GM19240 (cell line): Measurements from ENCODE around the gene COL5A1.

Experiments
- DNase-seq: peaks from one replicate; pipeline ENCODE4 v3.0.0; 2011; ENCODE audit warnings: low spot score; ENCODE audit not compliant: insufficient read length

The COL5A1 gene

GRCh38 chr9:134724912-134725604 lies 83.5 kb downstream of the COL5A1 start:
- DNase-seq: no peak

DNA sequence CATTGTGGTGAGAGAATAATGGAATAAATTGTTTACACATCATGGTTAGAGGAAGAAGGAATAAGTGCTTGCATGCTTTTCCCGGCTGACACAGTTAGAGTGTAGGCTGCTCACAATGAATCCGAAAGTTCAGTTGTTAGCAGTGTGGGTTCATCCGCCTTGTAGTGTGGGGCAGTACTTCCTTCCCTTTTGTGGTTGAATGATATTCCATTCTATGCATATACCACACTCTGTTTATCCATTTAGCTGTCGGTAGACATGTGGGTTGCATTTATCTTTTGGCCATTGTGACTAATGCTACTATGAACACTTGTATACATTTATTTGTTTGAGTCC lies 84.0 kb downstream of the COL5A1 start:
- no peak for DNase-seq

GRCh38 chr9:134726026-134726721 lies 84.6 kb downstream of the COL5A1 start:
- DNase-seq: no peak

DNA sequence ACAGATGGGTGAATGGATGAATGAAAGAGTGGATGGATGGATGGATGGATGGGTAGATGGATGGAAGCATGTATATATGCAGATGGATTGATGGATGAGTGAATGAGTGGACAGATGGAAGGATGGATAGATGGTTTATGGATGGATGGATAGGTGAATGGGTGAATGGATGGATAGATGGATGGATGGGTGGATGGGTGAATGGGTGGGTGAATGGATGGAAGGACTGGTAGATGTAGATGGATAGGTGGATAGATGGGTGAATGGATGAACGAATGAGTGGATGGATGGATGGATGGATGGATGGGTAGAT lies 85.1 kb downstream of the COL5A1 start:
- no peak for DNase-seq

DNA sequence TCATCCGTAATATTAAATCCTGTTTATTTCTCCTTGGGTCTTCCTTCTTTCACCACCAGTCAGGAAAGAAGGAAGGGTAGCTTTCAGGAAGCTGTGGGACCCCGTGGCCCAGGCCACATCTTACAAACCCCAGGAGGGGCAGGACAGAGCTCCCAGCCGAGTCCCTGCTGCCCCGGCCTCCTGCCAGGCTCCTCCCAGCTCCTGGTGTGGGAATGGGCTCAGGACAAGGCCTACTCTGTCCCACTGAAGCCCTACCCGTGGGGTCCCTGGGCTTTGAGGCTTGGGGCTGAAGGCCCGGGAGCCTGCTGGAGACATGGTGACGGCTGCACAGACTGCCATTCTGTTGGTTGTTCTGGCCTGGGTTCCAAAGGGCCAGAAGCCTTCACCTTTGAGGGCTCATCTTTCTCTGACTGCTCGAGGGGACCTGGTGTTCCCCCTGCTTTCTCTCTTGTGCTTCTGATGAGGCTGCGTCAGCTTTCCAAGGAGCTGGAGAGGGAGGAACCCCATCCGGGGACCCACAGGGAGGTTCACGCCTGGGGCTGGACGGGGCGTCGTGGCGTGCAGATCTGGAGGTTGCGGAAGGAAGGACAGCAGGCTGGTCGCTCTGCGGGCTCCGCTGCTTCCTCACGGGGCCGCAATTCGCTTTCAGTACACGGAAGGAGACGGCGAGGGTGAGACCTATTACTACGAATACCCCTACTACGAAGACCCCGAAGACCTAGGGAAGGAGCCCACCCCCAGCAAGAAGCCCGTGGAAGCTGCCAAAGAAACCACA lies 86.6 kb downstream of the COL5A1 start:
- DNase-seq: no peak

DNA sequence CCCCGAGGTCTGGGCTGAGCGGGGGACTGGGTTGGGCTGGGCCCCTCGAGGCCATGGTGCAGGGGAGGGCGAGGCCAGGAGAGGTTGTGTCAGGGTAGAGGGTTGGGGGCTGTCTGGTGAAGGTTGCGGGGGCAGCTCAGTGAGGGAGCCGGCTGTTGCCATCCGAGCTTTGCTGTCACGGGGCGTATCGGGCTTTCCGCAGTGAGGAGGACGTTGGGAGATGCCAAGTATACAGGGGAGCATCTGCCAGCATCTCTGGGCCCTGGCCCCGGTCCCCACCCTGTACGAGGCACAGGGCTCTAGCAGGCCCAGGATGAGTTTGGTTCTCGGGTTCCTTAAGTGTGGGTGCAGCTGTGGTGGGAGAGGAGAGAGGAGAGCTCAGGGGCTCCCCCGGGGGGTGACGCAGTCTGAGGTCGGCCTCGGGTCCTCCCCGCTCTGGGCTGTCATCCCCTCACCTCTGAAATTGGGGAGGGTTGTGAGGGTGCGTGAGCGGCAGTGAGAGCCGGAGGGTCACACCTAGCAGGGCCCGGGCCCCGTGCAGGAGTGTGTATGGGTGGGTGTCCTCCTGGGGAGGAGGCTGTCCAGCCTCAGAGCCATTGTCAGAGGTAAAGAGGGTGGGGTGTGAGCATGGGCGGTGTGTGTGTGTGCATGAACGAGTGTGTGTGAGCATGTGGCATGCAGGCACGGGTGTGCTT lies 87.3 kb downstream of the COL5A1 start:
- DNase-seq: no peak

DNA sequence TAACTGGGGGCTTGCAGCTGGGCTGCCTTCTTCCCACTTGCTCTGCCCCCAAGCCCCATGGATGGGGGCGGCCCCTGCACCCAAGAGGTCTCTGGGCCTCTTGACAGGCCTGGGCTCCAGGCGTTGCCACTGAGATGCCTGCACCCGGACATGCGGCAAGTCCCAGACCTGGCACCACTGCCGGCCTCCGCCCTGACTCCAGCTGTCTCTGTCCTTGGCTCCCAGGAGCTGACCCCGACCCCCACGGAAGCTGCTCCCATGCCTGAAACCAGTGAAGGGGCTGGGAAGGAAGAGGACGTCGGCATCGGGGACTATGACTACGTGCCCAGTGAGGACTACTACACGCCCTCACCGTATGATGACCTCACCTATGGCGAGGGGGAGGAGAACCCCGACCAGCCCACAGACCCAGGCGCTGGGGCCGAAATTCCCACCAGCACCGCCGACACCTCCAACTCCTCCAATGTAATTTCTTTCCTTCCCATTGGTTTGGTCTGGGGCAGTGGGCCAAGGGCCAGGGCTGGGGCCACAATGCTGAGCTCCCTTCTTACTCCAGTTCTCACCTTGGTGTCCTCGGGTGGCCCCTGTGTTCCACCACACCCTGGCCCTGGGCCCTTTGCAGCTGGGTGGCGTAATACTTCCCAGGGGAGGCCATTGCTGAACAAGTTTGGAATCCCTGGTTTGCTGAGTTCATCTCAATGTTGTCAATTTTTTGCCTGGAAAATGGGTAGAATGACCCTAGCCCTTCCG lies 88.6 kb downstream of the COL5A1 start:
- DNase-seq: no peak

DNA sequence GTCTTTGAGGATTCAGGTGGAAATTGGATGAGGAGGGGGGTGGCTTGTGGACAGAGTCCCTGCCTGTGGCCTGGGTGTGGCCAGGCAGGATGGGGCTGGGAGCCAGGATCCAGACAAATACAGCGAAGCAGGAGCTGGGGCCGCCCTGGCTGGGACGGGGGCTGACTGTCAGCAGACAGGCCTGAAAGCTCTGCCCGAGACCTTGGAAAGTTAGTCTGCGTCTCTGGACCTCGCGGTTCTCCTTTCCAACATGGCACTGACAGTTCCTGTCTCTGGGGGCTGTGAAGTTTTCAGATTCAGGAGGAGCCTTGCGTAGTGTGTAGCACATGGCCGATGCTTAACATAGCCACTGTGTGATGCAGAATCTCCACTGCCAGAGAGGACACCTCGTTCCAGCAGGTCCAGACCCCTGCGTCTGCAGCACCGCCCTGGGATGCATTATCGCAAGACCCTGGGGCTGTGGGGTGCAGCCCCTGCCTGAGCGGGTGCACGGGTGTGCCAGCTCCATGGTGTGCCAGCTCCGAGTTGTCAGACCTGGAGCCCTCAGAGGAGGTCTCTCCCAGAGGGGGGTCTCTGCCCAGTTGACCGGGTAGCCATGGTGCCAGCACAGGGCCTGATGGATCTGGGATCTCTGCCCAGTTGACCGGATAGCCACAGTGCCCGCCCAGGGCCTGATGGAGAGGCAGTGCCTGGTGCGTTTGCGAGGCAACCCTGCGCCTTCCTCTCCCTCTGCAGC lies 89.3 kb downstream of the COL5A1 start:
- no peak for DNase-seq

GRCh38 chr9:134731497-134732391 lies 90.1 kb downstream of the COL5A1 start:
- DNase-seq: no peak

DNA sequence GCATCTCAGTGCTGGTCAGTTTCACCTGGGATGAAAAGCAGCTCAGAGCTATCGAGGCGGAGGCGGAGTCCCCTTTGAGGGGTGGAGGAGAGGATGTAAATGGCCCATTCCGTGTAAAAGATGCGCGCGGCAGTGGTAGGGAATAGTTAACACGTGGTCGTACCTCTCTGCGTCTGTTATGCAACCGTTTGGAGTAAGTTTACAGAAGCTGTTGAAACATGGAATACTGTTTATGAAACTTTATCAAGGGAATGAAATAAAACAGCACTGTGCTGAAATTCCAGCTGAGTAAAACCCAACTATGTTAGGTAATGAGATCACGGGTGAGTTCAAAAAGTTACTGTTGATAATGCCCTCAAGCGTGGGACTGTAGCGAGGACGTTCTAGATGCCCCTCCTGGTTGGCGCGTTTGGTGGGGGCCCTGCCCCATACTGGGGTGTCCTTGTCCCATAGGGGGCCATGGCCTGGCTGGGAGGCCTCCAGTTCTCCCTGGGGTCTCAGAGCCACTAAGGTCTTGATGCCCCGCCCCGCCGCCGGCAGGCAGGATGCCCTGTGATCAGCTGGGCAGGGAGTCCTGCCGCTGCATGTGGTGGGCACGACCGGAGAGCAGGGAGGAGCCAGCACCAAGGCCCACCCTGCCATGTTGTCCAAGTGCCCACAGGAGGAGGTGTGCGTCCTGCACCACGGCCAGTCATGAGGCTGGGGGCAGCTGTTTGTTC lies 90.9 kb downstream of the COL5A1 start:
- no peak for DNase-seq

DNA sequence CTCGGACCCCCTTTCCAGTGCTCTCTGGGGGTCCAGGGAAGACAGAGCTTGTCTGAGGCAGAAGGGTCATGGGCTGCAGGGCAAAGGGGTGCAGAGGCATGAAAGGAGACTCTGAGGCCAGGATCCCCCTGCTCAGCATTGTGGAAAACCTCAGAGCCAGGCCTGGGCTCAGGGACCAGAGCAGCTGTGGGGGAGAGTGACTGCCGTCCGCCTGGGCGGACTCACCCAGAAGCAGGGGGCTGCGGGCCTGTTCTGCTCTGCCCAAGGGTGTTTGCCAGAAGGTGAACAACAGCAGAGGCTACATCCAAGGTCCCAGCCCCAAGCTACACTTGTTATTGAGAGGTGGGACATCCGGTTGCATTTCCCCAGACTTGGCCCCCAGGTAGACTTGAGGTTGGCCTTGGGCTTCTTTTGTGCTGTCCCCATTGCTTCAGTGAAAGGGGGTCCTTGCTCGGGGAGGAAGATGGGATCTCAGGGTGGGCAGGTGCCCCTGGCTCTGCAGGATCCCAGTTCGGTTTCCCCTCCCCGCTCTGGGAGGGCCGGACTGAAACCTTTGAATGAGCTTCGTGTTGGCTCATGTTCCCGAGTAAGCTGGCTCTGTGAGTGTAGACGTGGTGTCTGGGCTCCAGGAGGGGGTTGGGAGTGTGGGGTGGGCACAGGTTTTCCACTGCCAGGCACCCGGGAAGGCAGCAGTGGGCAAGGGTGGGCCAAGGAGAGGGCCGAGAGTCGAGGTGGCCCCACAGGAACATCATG lies 92.1 kb downstream of the COL5A1 start:
- DNase-seq: no peak

- no peak for DNase-seq
Observed at GRCh38 chr9:134734270-134734669, 92.7 kb downstream of the COL5A1 start.

DNA sequence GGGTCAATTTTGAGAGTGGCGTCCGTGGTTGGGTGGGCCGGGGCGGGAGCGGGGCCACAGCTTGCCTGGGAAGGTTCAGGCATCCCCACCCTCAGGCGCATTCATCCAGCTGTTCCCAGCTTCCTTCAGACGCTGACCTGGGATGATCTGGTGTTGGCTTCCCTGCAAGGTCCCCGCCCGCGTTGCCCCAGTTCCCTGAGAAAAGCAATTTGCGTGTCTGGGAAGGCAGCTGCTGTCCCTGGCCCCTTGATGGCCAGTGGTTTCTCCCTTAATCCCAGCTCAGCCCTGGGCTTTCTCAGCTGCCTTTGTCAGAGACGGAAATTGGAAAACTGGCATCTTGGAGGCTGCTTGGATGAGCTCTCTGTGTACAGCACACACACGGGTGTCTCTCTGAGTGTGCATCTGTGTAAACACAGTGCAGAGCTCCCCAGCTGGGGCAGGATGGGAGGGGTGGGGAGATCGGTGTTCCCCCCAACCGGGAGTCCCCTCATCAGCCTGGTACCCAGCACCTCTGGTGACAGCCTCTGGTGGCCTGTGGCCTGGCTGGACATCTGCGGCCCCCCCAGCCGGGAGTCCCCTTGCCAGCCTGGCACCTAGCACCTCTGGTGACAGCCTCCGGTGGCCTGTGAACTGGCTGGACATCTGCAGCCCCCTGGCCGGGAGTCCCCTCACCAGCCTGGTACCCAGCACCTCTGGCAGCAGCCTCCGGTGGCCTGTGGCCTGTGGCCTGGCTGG lies 94.0 kb downstream of the COL5A1 start:
- DNase-seq: no peak

DNA sequence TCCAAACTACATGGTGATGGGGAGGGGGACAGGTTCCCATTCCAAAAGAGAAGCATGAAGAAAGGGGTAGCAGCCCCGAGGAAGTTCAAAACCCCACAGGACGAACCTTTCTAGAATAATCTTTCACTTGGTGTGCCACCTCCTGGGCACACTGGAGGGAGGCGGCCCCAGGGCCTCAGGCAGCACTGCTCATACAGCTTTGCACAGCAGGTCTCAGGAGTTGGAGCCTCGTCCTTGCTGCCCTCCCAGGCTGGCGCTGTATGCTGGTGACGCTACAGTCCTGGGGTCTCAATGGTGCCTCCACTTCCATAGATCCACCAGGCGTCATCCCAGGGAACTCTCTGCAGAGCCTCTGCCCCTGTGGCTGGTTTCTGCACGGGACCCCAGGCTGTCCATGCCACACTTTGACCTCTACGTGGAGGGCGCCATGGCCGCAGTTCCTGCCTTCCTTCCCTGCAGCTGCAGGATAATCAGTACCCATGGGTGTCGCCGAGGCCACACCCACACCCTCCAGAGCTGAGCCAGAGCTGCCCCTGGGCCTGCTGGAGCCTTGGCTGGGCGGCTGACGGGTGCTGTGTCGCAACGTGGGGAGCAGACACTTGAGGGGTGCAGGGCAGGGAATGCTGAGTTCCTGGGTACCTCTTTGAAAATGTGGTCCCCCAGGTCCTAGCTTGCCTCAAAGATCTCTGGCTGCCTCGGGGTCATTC lies 95.3 kb downstream of the COL5A1 start:
- no peak for DNase-seq

- no peak for DNase-seq
Observed at GRCh38 chr9:134737842-134738580, 96.4 kb downstream of the COL5A1 start.
